GM04503 (cell line): ENCODE measurements around the gene HNRNPL.
"Not testable (repeated sequence)": the region's sequence is repeated elsewhere in the genome, so short reads cannot be mapped to it uniquely, and the experiment has no call there.

Experiments used
- DNase-seq: peaks from one replicate; pipeline ENCODE4 v3.0.0-alpha.2; 2012; ENCODE audit warnings: low read depth

Gene HNRNPL

GRCh38 chr19:38800577-38801347 is 49.0 kb downstream of the HNRNPL start:
- no peak for DNase-seq

DNA sequence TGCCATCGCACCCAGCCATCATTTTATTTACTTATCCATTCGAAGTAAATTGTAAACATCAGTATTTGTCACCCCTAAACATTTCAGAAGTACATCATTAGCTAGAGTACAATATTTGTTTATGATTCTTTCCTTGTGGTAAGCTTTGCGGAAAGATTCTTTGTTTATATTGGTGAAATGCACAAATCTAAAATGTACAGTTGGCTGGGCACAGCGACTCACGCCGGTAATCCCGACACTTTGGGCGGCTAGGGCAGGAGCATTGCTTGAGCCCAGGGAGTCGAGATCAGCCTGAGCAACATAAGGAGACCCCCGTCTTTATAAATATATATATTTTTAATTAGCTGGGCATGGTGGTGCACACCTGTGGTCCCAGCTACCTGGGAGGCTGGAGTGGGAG is 50.7 kb downstream of the HNRNPL start:
- DNase-seq = no peak

GRCh38 chr19:38797781-38798180 is 52.0 kb downstream of the HNRNPL start:
- not testable (repeated sequence) for DNase-seq

DNA sequence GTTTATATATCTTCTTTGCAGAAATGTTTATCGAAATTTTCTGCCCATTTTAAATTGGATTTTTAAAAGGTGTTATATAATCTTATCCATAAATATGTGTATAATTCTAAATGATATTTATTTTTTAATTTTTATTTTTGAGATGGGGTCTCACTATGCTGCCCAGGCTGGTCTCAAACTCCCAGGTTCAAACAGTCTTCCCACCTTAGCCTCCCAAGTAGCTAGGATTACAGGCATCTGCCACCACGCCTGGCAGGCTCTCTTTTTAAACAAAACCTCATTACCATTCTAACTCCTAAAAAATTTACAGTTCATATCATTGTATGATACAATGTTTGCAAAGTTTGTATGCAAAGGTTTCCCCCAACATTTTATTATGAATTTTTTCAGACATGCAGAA is 53.6 kb downstream of the HNRNPL start:
- DNase-seq = no peak

- no peak for DNase-seq
These were observed 54.2 kb downstream of the HNRNPL start for GRCh38 chr19:38795549-38795948.

DNA sequence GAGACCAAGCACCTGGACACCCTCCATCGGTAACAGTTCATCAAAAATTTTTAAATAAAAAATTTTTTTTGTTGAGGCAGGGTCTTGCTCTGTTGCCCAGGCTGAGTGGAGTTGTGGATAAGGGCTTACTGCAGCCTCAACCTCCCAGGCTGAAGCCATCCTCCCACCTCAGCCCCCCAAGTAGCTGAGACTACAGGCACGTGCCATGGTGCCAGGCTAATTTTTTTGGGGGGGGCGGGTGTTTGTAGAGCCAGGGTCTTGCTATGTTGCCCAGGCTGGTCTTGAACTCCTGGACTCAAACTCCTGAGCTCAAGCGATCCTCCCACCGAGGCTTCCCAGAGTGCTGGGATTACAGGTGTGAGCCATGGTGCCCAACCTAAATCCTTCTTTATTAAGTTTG is 56.1 kb downstream of the HNRNPL start:
- DNase-seq = no peak

DNA sequence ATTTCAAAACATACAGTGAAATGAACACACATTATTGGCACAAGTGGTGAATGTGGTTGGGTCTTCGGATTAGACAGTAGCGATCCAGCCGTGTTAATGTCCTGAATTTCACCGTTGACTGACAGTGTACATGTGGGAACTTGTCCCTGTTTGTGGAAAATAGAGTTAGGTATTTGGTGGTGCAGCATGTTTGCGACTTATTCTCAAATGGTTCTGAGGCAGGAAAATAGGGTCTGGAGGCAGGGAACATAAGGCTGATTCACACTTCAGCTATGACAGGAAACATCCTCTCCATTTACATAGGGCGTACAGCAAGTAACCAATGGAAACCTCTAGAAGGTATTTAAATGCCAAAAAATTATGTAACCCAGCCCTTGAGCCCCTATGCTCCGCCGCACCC is 56.6 kb downstream of the HNRNPL start:
- DNase-seq = no peak

GRCh38 chr19:38792250-38793111 is 57.3 kb downstream of the HNRNPL start:
- no peak for DNase-seq

DNA sequence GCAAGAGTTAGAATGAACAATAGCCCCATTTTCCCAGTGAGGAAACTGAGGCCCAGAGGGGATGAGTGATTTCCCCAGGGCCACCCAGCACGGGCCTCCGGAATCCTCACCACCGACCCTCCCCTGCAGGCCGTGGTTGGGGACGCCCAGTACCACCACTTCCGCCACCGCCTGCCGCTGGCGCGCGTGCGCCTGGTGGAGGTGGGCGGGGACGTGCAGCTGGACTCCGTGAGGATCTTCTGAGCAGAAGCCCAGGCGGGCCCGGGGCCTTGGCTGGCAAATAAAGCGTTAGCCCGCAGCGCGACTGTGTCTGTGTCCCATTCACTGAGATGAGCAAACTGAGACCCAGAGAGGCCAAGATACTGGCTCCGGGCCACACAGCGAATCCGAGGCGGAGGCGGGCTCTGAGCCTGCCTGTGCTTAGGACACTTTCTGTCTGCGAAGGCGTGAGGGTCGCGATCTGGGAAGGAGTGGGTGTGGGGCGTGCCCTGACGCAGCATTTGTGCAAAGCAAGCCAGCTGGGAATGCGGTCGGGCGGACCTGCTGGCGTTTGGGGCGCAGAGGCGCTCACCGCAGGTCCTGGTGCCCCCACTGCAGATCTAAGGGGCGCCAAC is 58.2 kb downstream of the HNRNPL start:
- DNase-seq = not testable (repeated sequence)

GRCh38 chr19:38790507-38791403 is 59.0 kb downstream of the HNRNPL start:
- DNase-seq = not testable (repeated sequence)

GRCh38 chr19:38788478-38789243 is 61.1 kb downstream of the HNRNPL start, which contains the start of gene LGALS7B:
TSS of gene LGALS7B (plus strand) at chr19:38789200. CDS start at chr19:38789227, 27 bp downstream.
- no peak for DNase-seq

DNA sequence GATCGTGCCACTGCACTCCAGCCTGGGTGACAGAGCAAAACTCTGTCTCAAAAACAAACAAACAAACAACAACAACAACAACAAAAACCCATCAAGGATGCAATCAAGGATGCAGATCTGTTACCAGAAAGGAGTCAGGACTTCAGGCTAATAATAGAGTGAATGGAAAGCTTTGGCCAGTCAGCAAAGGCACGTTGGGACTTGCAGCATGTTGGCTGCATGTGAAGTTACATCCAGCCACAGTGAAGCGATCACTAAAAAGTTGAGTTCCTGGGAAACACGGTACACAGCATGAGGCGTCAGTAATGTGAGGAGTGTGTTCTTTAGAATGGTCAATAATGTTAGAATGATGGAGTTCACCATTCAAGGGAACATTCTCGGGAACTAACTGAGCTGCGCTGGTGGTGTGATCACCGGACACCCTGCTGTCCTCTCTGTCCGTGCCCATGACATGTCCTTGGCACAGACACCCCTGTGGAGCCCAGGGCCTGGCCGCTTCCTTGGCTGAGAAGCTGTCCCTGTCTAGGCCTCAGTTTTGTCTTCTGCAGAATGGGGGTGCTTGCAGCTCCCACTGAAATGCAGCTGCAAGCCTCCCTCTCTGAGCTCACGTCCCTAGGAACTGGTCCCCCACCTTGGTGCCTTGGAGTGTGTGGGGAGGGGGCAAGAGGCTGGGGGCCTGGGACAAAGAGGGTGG is 63.1 kb downstream of the HNRNPL start:
- DNase-seq = no peak
